ENCODE measurements around the gene CENPX. TPM values are rescaled to one million over a fixed set of nuclear protein-coding genes. Genes with fewer than 3 reads are reported as not detected.

The CENPX gene
- total and polyA plus RNA-seq, 2 of the 13 experiments (the other 11 are each of a cell fraction or from before 2014, with no cell fraction given) = 92.7 to 170 TPM

- no peak for TF ChIP-seq ZNF136 (CRISPR knock-in tag; IDR thresholded peaks at IDR 0.05; ENCODE audit: low read depth)
- no peak for TF ChIP-seq ZNF234 (CRISPR knock-in tag; conservative IDR thresholded peaks at IDR 0.05)
- TF ChIP-seq YY1 (IDR thresholded peaks at IDR 0.05; ENCODE audit: insufficient read depth, insufficient replicate concordance, low read depth, low read length) = no peak
- TF ChIP-seq TGIF2 (CRISPR knock-in tag; IDR thresholded peaks at IDR 0.05) = no peak
- no peak for TF ChIP-seq TFDP2 (CRISPR knock-in tag; IDR thresholded peaks at IDR 0.05)
- no peak for TF ChIP-seq ZNF557 (CRISPR knock-in tag; IDR thresholded peaks at IDR 0.05)
- no peak for TF ChIP-seq ZNF597 (CRISPR knock-in tag; IDR thresholded peaks at IDR 0.05)
- TF ChIP-seq ZNF776 (CRISPR knock-in tag; IDR thresholded peaks at IDR 0.05) = no peak
- no peak; the same call in 1 of the 2 replicates for TF ChIP-seq ZNF839 (CRISPR knock-in tag; IDR thresholded peaks at IDR 0.05; ENCODE audit: borderline replicate concordance)
- TF ChIP-seq CENPX (CRISPR knock-in tag; IDR thresholded peaks at IDR 0.05) = no peak
- no peak for TF ChIP-seq GFI1 (CRISPR knock-in tag; IDR thresholded peaks at IDR 0.05; ENCODE audit: borderline replicate concordance)
- TF ChIP-seq POLR2AphosphoS2 (IDR thresholded peaks at IDR 0.05; ENCODE audit: low read depth, low read length) = no peak
- 0 out of 2 replicates have a peak, but pooled peaks have one; percentile 62 for TF ChIP-seq REXO4 (CRISPR knock-in tag; IDR thresholded peaks at IDR 0.05; ENCODE audit: borderline replicate concordance)
- no peak for TF ChIP-seq BHLHE40 (IDR thresholded peaks at IDR 0.05; ENCODE audit: low read length)
- no peak for TF ChIP-seq ZUFSP (CRISPR knock-in tag; IDR thresholded peaks at IDR 0.05; ENCODE audit: borderline replicate concordance)
- no peak for TF ChIP-seq ZNF577 (CRISPR knock-in tag; IDR thresholded peaks at IDR 0.05; ENCODE audit: borderline replicate concordance, low read depth)
- no peak for TF ChIP-seq ZFP90 (CRISPR knock-in tag; IDR thresholded peaks at IDR 0.05; ENCODE audit: borderline replicate concordance)
- no peak for TF ChIP-seq ZNF20 (CRISPR knock-in tag; IDR thresholded peaks at IDR 0.05)
- no peak for TF ChIP-seq ZBED4 (CRISPR knock-in tag; IDR thresholded peaks at IDR 0.05; ENCODE audit: borderline replicate concordance)
- TF ChIP-seq ATRX (CRISPR knock-in tag; IDR thresholded peaks at IDR 0.05; ENCODE audit: borderline replicate concordance) = no peak
- TF ChIP-seq ZSCAN21 (CRISPR knock-in tag; IDR thresholded peaks at IDR 0.05; ENCODE audit: borderline replicate concordance) = peak; percentile 46; the same call in 1 of the 2 replicates
These were observed 28.3 kb upstream of the CENPX start (continued) for GRCh38 chr17:82050761-82051641.

Data from HepG2 (cell line).